ENCODE measurements around the gene PPP6R1. TPM values are rescaled to one million over a fixed set of nuclear protein-coding genes. Genes with fewer than 3 reads are reported as not detected.

PPP6R1 gene
- total RNA-seq, 1 experiment from 2014 or later, result 134 TPM

DNA sequence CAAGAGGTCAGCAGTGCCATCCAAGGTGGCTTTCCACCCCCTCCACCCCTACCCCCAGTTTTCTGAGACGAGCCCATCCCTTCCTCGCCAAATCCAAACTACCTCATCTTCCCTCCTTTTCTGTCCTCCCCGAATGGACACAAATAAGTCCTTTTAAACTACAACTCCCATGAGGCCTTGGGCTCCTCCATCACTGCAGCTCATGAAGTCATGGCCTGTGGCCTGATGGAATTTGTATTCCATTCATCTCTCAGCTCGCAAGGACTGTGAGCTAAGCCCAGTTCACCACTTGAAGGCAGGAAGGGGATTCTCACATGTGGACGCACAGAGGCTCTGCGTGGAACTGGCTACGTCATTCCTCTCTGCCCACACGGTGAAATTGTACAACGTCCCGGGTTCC, 62.0 kb downstream of the PPP6R1 start:
- peak; percentile 71 for DNase-seq
- H3K4me2 ChIP-seq (ENCODE audit: low read depth, low read length, poor library complexity, severe bottlenecking), result no peak overlapping the region
- no peaks in the 10 kb centered on the region for H3K79me2 ChIP-seq (ENCODE audit: low read length)

DNA sequence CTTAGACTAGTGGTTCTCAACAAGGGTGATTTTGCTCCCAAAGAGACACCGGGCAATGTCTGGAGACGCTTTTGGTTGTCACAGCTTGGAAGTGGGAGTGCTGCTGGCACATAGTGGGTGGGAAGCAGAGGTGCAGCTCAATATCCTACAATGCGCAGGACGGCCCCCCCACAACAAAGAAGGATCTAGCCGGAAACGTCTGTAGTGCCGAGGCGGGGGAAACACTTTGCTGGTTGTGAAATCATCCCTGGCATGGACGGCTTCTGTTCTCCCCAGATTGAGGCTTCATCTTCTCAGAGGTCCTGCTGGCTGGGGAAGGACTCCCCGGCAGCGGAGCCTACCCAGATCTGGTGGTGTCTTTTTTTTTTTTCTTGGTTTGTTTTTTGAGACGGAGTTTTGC, 65.3 kb downstream of the PPP6R1 start:
- H3K4me2 ChIP-seq (ENCODE audit: low read depth, low read length, poor library complexity, severe bottlenecking), result no peak overlapping the region
- no peaks in the 10 kb centered on the region for H3K9me2 ChIP-seq (replicated peaks; ENCODE audit: insufficient read depth, low read length)
- H2AFZ ChIP-seq (ENCODE audit: low read length), result no peak overlapping the region
- H3K27me3 ChIP-seq (ENCODE audit: low read length), result no peaks in the 10 kb centered on the region
- H3K4me3 ChIP-seq (ENCODE audit: low read length), result no peak overlapping the region
- H3K4me1 ChIP-seq (ENCODE audit: low read length), result no peaks in the 10 kb centered on the region
- DNase-seq, result no peak
- no peaks in the 10 kb centered on the region for H4K20me1 ChIP-seq (ENCODE audit: insufficient read depth, low read depth, low read length)
- no peak overlapping the region for H3K27ac ChIP-seq (ENCODE audit: low read length)
- H3K9ac ChIP-seq (ENCODE audit: low read length), result no peak overlapping the region
- no peaks in the 10 kb centered on the region for H3K36me3 ChIP-seq (ENCODE audit: insufficient read depth, low read length)
- H3K9me3 ChIP-seq (ENCODE audit: low read length), result no peaks in the 10 kb centered on the region
- H3K79me2 ChIP-seq (ENCODE audit: low read length), result no peaks in the 10 kb centered on the region

More for the DNA sequence above, 62.0 kb downstream of the PPP6R1 start:
- no peaks in the 10 kb centered on the region for H3K4me1 ChIP-seq (ENCODE audit: low read length)
- H3K36me3 ChIP-seq (ENCODE audit: insufficient read depth, low read length), result no peaks in the 10 kb centered on the region
- H4K20me1 ChIP-seq (ENCODE audit: insufficient read depth, low read depth, low read length), result no peaks in the 10 kb centered on the region
- H3K9me3 ChIP-seq (ENCODE audit: low read length), result no peaks in the 10 kb centered on the region
- no peak overlapping the region for H2AFZ ChIP-seq (ENCODE audit: low read length)
- H3K27me3 ChIP-seq (ENCODE audit: low read length), result no peaks in the 10 kb centered on the region
- H3K27ac ChIP-seq (ENCODE audit: low read length), result no peak overlapping the region
- no peak overlapping the region for H3K4me3 ChIP-seq (ENCODE audit: low read length)
- no peaks in the 10 kb centered on the region for H3K9me2 ChIP-seq (replicated peaks; ENCODE audit: insufficient read depth, low read length)
- H3K9ac ChIP-seq (ENCODE audit: low read length), result no peak overlapping the region

DNA sequence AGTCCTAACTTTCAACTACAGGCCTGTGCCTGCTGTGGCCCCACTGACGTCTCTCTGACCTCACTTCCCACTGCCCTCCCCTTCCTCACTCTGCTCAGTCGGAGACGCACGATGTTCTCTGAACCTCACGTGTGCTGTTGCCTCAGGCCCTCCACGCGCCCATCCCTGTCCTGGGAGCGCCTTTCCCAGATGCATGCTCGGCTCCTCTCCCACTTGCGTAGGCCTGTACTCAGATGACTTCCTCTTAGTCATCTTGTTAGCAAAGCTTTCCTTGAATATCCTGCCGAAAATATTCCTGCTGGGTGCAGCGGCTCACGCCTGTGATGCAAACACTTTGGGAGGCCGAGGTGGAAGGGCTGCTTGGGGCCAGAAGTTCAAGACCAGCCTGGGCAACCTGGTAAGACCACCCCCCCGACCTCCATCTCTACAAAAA, 69.4 kb downstream of the PPP6R1 start:
- Histone ChIP-seq H3K36me3 (ENCODE audit: insufficient read depth, low read length) (no peaks in the 10 kb centered on the region), H4K20me1 (ENCODE audit: insufficient read depth, low read depth, low read length) (no peaks in the 10 kb centered on the region), H3K27me3 (ENCODE audit: low read length) (no peaks in the 10 kb centered on the region), H3K79me2 (ENCODE audit: low read length) (no peaks in the 10 kb centered on the region), H3K9ac (ENCODE audit: low read length) (no peak overlapping the region), H3K4me2 (ENCODE audit: low read depth, low read length, poor library complexity, severe bottlenecking) (no peak overlapping the region), H3K4me1 (ENCODE audit: low read length) (no peaks in the 10 kb centered on the region), H3K9me2 (replicated peaks; ENCODE audit: insufficient read depth, low read length) (no peaks in the 10 kb centered on the region), H3K4me3 (ENCODE audit: low read length) (no peak overlapping the region), H3K9me3 (ENCODE audit: low read length) (no peaks in the 10 kb centered on the region), H3K27ac (ENCODE audit: low read length) (no peak overlapping the region), H2AFZ (ENCODE audit: low read length) (no peak overlapping the region)
- no peak for DNase-seq

DNA sequence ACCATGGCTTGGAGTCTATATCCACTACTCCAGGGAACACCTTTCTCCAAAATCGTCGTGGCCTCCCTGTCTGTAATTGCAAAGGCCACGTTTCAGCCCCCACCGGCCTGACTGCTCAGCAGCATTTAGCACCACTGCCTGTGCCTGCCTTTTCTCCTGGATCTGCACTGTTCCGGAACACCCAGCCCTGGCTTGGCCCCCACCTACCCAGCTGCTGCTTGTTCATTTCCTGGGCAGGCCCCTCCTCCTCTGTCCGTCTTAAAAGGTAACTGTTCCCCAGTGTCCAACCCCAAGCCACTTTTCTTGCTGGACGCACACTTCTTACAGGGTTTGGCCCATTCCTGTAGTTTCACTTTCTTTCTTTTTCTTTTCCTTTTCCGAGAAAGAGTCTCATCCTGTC, 70.2 kb downstream of the PPP6R1 start:
- Histone ChIP-seq H3K9me2 (replicated peaks; ENCODE audit: insufficient read depth, low read length) (no peaks in the 10 kb centered on the region), H3K27ac (ENCODE audit: low read length) (no peak overlapping the region), H3K9ac (ENCODE audit: low read length) (no peak overlapping the region), H3K27me3 (ENCODE audit: low read length) (no peaks in the 10 kb centered on the region), H3K4me2 (ENCODE audit: low read depth, low read length, poor library complexity, severe bottlenecking) (no peak overlapping the region), H3K4me3 (ENCODE audit: low read length) (no peak overlapping the region), H2AFZ (ENCODE audit: low read length) (no peak overlapping the region), H3K4me1 (ENCODE audit: low read length) (no peaks in the 10 kb centered on the region), H3K79me2 (ENCODE audit: low read length) (no peaks in the 10 kb centered on the region), H3K36me3 (ENCODE audit: insufficient read depth, low read length) (no peaks in the 10 kb centered on the region), H4K20me1 (ENCODE audit: insufficient read depth, low read depth, low read length) (no peaks in the 10 kb centered on the region), H3K9me3 (ENCODE audit: low read length) (no peaks in the 10 kb centered on the region)
- DNase-seq, result no peak

DNA sequence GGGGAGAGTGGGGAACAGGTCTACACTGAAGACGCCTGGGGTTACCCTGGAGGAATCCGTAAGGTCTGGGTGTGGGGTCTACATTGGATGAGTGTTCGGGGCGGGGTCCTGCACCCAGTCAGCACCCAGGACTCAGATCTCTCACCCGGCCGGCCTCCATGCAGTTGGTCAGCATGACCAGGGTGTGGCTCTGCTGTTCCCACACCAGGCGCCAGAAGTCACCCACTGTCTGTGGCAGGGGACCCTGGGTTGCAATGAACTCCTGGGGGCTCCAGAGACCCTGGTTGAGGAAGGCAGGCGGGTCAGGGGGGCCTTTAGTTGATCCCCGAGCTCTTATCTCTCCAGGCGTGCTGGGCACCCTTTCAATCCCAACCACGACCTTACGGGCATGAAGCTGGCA, 72.7 kb downstream of the PPP6R1 start:
- Histone ChIP-seq H3K4me2 (ENCODE audit: low read depth, low read length, poor library complexity, severe bottlenecking) (no peak overlapping the region), H4K20me1 (ENCODE audit: insufficient read depth, low read depth, low read length) (no peaks in the 10 kb centered on the region), H3K9me2 (replicated peaks; ENCODE audit: insufficient read depth, low read length) (no peaks in the 10 kb centered on the region), H3K27ac (ENCODE audit: low read length) (no peak overlapping the region), H3K79me2 (ENCODE audit: low read length) (no peaks in the 10 kb centered on the region), H3K36me3 (ENCODE audit: insufficient read depth, low read length) (no peaks in the 10 kb centered on the region), H3K4me3 (ENCODE audit: low read length) (no peak overlapping the region), H3K27me3 (ENCODE audit: low read length) (no peaks in the 10 kb centered on the region), H3K9ac (ENCODE audit: low read length) (no peak overlapping the region), H3K4me1 (ENCODE audit: low read length) (no peaks in the 10 kb centered on the region), H2AFZ (ENCODE audit: low read length) (no peak overlapping the region), H3K9me3 (ENCODE audit: low read length) (no peaks in the 10 kb centered on the region)
- DNase-seq, result no peak

DNA sequence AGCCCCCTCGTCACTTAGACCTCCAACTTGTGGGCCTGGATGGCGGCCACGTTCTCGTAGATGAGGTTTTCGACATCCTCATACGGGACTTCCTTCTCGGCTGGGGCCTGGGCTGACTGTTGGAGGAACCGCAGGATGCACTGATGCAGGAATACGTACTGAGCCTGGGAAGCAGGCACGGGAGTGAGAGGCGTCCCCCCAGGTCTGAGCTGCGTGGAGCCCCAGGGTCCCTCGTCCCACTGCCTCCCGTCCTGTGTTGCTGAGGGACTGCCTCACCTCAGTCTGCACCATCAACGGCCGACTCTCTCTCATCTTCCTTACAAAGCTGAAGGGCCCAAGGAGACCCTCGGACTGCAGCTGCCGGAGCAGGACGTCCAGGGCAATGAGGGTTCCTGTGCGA, 77.1 kb downstream of the PPP6R1 start:
- Histone ChIP-seq H4K20me1 (ENCODE audit: insufficient read depth, low read depth, low read length) (peaks cover 7% of the 10 kb centered on the region), H3K4me1 (ENCODE audit: low read length) (peaks cover 16% of the 10 kb centered on the region), H3K27ac (ENCODE audit: low read length) (no peak overlapping the region), H3K36me3 (ENCODE audit: insufficient read depth, low read length) (no peaks in the 10 kb centered on the region), H3K27me3 (ENCODE audit: low read length) (no peaks in the 10 kb centered on the region), H3K79me2 (ENCODE audit: low read length) (no peaks in the 10 kb centered on the region), H2AFZ (ENCODE audit: low read length) (no peak overlapping the region), H3K9ac (ENCODE audit: low read length) (no peak overlapping the region), H3K9me2 (replicated peaks; ENCODE audit: insufficient read depth, low read length) (no peaks in the 10 kb centered on the region), H3K9me3 (ENCODE audit: low read length) (no peaks in the 10 kb centered on the region), H3K4me3 (ENCODE audit: low read length) (no peak overlapping the region), H3K4me2 (ENCODE audit: low read depth, low read length, poor library complexity, severe bottlenecking) (no peak overlapping the region)
- no peak for DNase-seq

Small RNA genes within 50 kb of the gene (small RNA-seq; reads per million reads assigned to genes)
- 0.12 reads per million for gene MIR6802
- gene MIR6803, result not detected
- not detected for gene MIR6804

Other genes starting within 250 kb of the PPP6R1 start
- gene GP6, start 220.8 kb downstream of the PPP6R1 start, total RNA-seq (2014; rRNA removed; shearing (Covaris generic); ENCODE audit: low replicate concordance), result 0.26 TPM in 1 of 2 replicates, not detected in the other
- gene RDH13, start 195.9 kb downstream of the PPP6R1 start, total RNA-seq (2014; rRNA removed; shearing (Covaris generic); ENCODE audit: low replicate concordance), result 16.4 and 23.8 TPM in 2 replicates
- not detected in 2 replicates for gene EPS8L1, start 183.1 kb downstream of the PPP6R1 start, total RNA-seq (2014; rRNA removed; shearing (Covaris generic); ENCODE audit: low replicate concordance)
- 81.8 and 267 TPM in 2 replicates for gene PPP1R12C, start 141.4 kb downstream of the PPP6R1 start, total RNA-seq (2014; rRNA removed; shearing (Covaris generic); ENCODE audit: low replicate concordance)
- gene TNNT1, start 109.8 kb downstream of the PPP6R1 start, total RNA-seq (2014; rRNA removed; shearing (Covaris generic); ENCODE audit: low replicate concordance), result 10.4 and 39.0 TPM in 2 replicates
- gene TNNI3, start 101.3 kb downstream of the PPP6R1 start, total RNA-seq (2014; rRNA removed; shearing (Covaris generic); ENCODE audit: low replicate concordance), result 0.93 and 1.2 TPM in 2 replicates
- 2.5 and 4.2 TPM in 2 replicates for gene DNAAF3, start 92.4 kb downstream of the PPP6R1 start, total RNA-seq (2014; rRNA removed; shearing (Covaris generic); ENCODE audit: low replicate concordance)
- gene SYT5, start 78.7 kb downstream of the PPP6R1 start, total RNA-seq (2014; rRNA removed; shearing (Covaris generic); ENCODE audit: low replicate concordance), result not detected in 2 replicates
- 1.4 TPM in 1 of 2 replicates, not detected in the other for gene PTPRH, start 49.5 kb downstream of the PPP6R1 start, total RNA-seq (2014; rRNA removed; shearing (Covaris generic); ENCODE audit: low replicate concordance)
- 7.8 and 9.5 TPM in 2 replicates for gene TMEM86B, start 30.3 kb downstream of the PPP6R1 start, total RNA-seq (2014; rRNA removed; shearing (Covaris generic); ENCODE audit: low replicate concordance)
- gene HSPBP1, start 21.1 kb upstream of the PPP6R1 start, total RNA-seq (2014; rRNA removed; shearing (Covaris generic); ENCODE audit: low replicate concordance), result 35.0 and 62.5 TPM in 2 replicates
- gene BRSK1, start 25.0 kb upstream of the PPP6R1 start, total RNA-seq (2014; rRNA removed; shearing (Covaris generic); ENCODE audit: low replicate concordance), result 15.5 and 31.0 TPM in 2 replicates
- gene TMEM150B, start 66.3 kb upstream of the PPP6R1 start, total RNA-seq (2014; rRNA removed; shearing (Covaris generic); ENCODE audit: low replicate concordance), result 0.61 TPM in 1 of 2 replicates, not detected in the other
- gene KMT5C, start 80.9 kb upstream of the PPP6R1 start, total RNA-seq (2014; rRNA removed; shearing (Covaris generic); ENCODE audit: low replicate concordance), result 10.3 and 46.1 TPM in 2 replicates
- not detected in 2 replicates for gene COX6B2, start 95.7 kb upstream of the PPP6R1 start, total RNA-seq (2014; rRNA removed; shearing (Covaris generic); ENCODE audit: low replicate concordance)
- gene GARIN5B, start 104.2 kb upstream of the PPP6R1 start, total RNA-seq (2014; rRNA removed; shearing (Covaris generic); ENCODE audit: low replicate concordance), result not detected in 2 replicates
- gene IL11, start 111.4 kb upstream of the PPP6R1 start, total RNA-seq (2014; rRNA removed; shearing (Covaris generic); ENCODE audit: low replicate concordance), result 0.40 and 0.41 TPM in 2 replicates
- not detected in 2 replicates for gene TMEM190, start 117.8 kb upstream of the PPP6R1 start, total RNA-seq (2014; rRNA removed; shearing (Covaris generic); ENCODE audit: low replicate concordance)
- gene TMEM238, start 125.3 kb upstream of the PPP6R1 start, total RNA-seq (2014; rRNA removed; shearing (Covaris generic); ENCODE audit: low replicate concordance), result 0.89 and 8.0 TPM in 2 replicates
- 959 and 1,311 TPM in 2 replicates for gene RPL28, start 126.9 kb upstream of the PPP6R1 start, total RNA-seq (2014; rRNA removed; shearing (Covaris generic); ENCODE audit: low replicate concordance)
- 291 and 1,094 TPM in 2 replicates for gene UBE2S, start 148.8 kb upstream of the PPP6R1 start, total RNA-seq (2014; rRNA removed; shearing (Covaris generic); ENCODE audit: low replicate concordance)
- not detected in 2 replicates for gene SHISA7, start 184.3 kb upstream of the PPP6R1 start, total RNA-seq (2014; rRNA removed; shearing (Covaris generic); ENCODE audit: low replicate concordance)
- 102 and 151 TPM in 2 replicates for gene ISOC2, start 202.6 kb upstream of the PPP6R1 start, total RNA-seq (2014; rRNA removed; shearing (Covaris generic); ENCODE audit: low replicate concordance)
- not detected in 2 replicates for gene C19orf85, start 205.7 kb upstream of the PPP6R1 start, total RNA-seq (2014; rRNA removed; shearing (Covaris generic); ENCODE audit: low replicate concordance)
- 1.1 and 6.2 TPM in 2 replicates for gene ZNF628, start 217.6 kb upstream of the PPP6R1 start, total RNA-seq (2014; rRNA removed; shearing (Covaris generic); ENCODE audit: low replicate concordance)
- 29.7 and 57.2 TPM in 2 replicates for gene NAT14, start 226.2 kb upstream of the PPP6R1 start, total RNA-seq (2014; rRNA removed; shearing (Covaris generic); ENCODE audit: low replicate concordance)
- 1.0 TPM in 1 of 2 replicates, not detected in the other for gene SSC5D, start 229.4 kb upstream of the PPP6R1 start, total RNA-seq (2014; rRNA removed; shearing (Covaris generic); ENCODE audit: low replicate concordance)